GM18909 (cell line): Measurements from ENCODE around the gene CDH23.

Experiments
- ATAC-seq: cut with Tn5 transposase; IDR thresholded peaks from one replicate; pipeline ENCODE4 v1.9.1; 2021; ENCODE audit warnings: mild to moderate bottlenecking; ENCODE audit not compliant: unreplicated experiment, poor library complexity

The CDH23 gene

GRCh38 chr10:71812016-71812912, 415.5 kb downstream of the CDH23 start:
- peak; percentile 72 for ATAC-seq

DNA sequence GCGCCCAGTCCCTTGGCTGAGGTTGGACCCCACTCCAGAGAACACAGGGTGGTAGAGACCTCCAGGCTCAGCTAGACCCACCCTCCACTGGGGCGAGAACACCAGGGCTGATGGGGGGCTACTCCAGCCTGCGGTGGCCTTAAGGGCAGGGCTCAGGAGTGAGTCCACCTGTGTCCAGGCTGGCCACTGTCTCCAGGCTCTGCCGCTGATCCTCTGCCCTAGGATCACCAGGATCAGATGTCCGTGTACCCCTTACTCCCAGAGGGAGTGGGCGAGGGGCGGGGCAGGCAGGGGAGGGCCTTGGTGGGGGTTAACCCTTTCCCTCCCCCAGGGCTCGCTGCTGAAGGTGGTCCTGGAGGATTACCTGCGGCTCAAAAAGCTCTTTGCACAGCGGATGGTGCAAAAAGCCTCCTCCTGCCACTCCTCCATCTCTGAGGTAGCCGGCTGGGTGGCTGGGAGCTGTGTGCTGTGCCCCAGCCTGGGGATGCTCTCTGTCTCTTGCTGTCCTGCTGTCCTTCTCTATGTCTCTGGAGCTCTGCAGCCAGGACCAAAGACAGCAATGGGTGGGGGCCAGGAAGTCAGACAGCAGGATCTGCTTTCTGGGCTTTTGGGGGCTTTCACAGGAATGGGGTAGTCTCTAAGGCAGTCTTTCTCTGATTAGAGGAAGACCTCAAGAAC, 416.3 kb downstream of the CDH23 start:
- ATAC-seq: no peak

DNA sequence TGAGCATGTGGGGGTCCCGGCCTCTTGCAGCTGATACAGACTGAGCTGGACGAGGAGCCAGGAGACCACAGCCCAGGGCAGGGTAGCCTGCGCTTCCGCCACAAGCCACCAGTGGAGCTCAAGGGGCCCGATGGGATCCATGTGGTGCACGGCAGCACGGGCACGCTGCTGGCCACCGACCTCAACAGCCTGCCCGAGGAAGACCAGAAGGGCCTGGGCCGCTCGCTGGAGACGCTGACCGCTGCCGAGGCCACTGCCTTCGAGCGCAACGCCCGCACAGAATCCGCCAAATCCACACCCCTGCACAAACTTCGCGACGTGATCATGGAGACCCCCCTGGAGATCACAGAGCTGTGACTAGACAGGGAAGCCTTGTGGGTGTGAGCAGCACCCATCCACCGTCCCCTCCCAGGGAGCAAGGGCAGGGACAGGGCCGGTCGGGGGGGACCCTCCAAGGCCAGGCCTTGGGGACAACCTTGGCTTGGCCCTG, 418.2 kb downstream of the CDH23 start:
- ATAC-seq: no peak

DNA sequence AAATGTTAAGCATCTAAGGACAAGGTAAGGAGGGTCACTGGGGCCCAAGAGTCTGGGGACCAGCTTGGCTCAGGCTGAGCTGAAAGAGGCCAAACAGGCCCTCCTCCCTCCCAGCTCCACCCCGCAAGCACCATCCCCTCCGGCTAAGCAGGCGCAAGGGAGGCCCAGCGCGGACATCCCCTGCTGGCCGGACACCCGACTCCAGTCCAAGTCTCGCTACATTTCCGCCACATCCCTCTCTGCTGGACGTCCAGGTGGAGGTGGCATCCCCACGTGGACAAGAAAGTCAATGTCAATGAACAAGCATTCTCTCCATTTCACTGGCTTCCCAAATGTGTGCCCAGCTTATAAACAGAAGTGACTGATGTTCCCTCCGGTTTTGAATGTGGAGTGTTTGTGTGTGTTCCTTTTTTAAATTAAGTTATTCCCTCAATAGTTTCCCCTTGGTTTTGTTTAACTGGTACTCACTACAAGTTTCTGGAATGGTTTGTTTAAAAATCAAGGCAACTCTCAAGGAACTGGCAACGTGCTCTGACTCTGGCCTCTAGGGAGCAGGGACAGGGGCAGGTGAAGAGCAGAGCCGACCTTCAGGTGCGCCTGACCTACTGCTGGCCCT, 418.9 kb downstream of the CDH23 start:
- ATAC-seq: no peak

GRCh38 chr10:71816421-71816851, 419.7 kb downstream of the CDH23 start:
- no peak for ATAC-seq

DNA sequence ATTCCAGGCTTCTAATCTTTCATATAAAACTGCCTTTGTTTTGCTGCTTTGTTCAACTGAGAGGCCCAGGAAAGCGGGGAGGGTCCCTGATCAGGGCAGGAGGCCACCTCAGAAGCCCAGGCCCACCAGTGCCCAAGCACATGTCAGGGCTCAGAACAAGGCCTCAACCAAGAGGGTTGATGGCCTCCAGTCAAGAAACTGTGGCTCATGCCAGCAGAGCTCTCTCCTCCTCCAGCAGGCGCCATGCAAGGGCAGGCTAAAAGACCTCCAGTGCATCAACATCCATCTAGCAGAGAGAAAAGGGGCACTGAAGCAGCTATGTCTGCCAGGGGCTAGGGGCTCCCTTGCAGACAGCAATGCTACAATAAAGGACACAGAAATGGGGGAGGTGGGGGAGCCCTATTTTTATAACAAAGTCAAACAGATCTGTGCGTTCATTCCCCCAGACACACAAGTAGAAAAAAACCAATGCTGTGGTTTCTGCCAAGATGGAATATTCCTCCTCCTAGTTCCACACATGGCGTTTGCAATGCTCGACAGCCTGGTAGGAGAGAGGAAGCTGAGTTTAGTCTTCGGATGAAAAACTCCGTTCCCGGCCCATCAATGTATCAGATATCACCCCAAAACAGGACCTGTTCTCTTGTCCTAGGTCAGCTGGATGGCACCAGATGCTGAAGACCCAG, 420.4 kb downstream of the CDH23 start:
- ATAC-seq: no peak

DNA sequence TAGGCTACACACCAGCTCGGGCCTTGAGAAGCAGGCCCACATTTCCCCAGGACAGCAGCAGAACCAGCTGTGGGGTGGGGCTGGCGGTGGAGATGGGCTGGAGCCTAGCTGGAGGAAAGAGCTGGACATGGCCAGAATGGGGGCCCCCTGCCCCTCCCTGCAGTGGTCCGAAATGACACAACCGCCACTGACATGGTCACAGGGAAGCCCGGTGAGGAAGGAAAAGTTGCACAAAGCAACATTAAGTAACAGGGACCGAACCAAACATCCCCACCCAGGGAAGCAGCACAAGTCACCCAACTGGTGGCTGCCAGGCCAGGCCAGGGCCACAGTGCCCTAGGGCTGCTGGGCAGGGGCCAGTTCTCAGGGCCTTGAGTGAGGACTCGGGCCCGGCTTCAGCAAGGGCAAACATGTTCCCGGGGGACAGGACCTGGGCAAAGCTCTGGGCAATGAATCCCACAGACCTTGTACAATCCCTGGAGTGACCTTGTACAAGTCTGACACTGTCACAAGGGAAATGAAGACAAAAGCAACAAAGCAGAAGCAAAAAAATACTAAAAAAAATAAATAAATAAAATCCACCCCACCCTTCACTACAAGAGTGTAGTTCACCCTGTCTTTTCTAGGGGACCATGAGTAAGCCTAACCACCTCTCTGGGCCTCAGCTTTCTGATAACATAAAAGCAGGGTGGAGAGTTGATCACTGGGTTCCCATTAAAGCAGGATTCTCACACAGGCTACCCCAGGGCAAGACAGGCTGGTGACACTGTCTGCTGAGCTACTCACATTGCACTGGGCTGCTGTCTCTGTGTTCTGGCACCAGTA, 421.3 kb downstream of the CDH23 start:
- ATAC-seq: no peak

- ATAC-seq: no peak
Observed at GRCh38 chr10:71818674-71819260, 422.0 kb downstream of the CDH23 start.

DNA sequence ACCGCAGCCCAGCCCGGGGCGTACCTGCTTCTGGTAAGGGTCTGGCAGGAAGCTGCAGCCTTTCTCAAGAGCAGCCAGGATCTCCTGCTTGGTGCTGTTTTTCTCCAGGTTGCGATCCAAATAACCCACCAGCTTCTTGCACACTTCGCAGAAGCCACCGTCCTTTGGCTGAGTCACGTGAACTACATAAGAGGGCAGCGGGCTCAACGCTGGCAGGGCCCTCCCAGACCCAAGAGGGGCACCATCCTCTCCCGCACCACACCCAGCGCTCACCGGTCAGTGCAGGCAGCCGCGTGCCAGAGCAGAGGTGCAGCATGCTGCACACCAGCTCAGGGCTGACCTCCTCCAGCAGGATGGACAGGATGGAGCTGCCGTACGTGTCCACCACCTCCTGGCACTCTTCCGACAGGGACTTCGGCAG, 422.7 kb downstream of the CDH23 start:
- ATAC-seq: no peak

- no peak for ATAC-seq
Observed at GRCh38 chr10:71819985-71820384, 423.3 kb downstream of the CDH23 start.

GRCh38 chr10:71820966-71821365, 424.2 kb downstream of the CDH23 start:
- no peak for ATAC-seq

- ATAC-seq: no peak
Observed at GRCh38 chr10:71821909-71822763, 425.4 kb downstream of the CDH23 start.

DNA sequence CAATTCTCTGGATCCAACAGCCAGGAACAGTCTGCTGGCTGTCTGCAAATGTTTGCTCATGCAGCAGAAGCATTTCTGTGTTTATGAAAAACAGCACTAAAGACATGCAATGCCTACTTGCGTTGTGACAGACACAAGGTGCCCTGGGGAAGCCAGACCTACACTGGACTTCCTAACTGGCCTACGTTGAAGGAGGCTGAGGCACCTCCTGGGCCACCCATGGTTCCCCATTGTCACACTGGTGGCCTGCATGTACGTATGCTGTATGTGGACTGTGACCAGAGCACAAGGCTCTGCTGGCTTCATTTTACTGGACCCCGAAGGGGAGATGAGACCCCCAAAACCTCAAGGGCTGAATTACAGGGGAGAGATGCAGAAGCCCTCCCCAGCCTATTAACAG, 426.6 kb downstream of the CDH23 start:
- ATAC-seq: no peak

DNA sequence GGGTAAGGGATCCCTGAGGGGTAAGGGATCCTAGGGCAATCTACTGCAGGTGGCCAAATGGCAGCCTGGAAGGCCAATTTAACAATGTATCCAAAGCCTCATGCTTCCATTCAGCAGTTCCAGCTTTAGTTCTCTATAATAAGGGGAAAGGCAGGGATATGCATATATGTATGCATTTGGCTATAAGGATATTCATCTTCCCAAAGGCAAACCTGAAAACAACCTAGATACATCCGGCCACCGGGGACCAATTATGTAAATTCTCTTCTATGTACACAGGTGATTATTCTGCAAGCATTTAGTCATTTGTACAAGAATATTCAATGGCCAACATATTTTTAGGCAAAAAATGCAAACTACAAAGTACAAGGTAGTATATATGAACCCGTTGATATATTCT, 427.6 kb downstream of the CDH23 start:
- ATAC-seq: no peak

GRCh38 chr10:71825217-71825616, 428.5 kb downstream of the CDH23 start:
- no peak for ATAC-seq

DNA sequence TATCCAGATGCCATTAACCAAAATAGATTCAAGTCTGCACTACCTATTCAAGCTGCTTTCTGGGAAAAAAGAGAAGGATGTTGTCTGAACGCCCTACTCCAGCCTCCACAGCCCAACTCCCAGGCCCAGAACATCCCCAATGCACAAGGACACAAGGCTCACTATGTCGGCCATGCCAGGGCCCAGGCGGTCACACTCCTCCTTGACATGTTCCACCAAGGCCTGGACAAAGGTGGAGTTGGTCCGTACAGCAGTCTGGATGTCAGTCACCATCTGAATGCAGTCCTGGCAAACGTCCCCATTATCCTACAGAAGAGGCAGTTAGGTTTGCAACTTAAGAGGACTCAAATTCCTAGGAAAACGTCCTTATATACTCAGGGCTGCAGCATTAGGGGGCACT, 431.1 kb downstream of the CDH23 start:
- no peak for ATAC-seq

GRCh38 chr10:71828702-71829101, 432.0 kb downstream of the CDH23 start:
- no peak for ATAC-seq

- no peak for ATAC-seq
Observed at GRCh38 chr10:71829171-71829570, 432.5 kb downstream of the CDH23 start.
